Smooth muscle cell (in vitro differentiated cells): ENCODE data around the gene IL6R. TPM values are rescaled to one million over a fixed set of nuclear protein-coding genes. Genes with fewer than 3 reads are reported as not detected.

Experiments used
- DNase-seq: peaks from one replicate; lab custom pipeline; 2025; ENCODE audit not compliant: unreplicated experiment; lab: John Stamatoyannopoulos, UW
- H2AFZ ChIP-seq: fragments of 200-600 bp; sonication (generic); 2 replicates; pipeline ENCODE4 v1.6.0; 2016; ENCODE audit warnings: antibody characterized with exemption, low read depth, mild to moderate bottlenecking
- H3F3A ChIP-seq: fragments of 200-600 bp; sonication (generic); 2 replicates; pipeline ENCODE4 v1.6.0; 2017; ENCODE audit warnings: antibody characterized with exemption, low read depth
- H3K27ac ChIP-seq: fragments of 200-600 bp; sonication (generic); 2 replicates; pipeline ENCODE4 v1.5.1; 2016; ENCODE audit warnings: low read depth, mild to moderate bottlenecking
- H3K27me3 ChIP-seq: fragments of 200-600 bp; sonication (generic); 2 replicates; pipeline ENCODE4 v1.6.1; 2016; ENCODE audit warnings: low read depth, mild to moderate bottlenecking
- H3K36me3 ChIP-seq: fragments of 200-600 bp; sonication (generic); 2 replicates; pipeline ENCODE4 v1.5.1; 2016; ENCODE audit warnings: low read depth
- H3K4me1 ChIP-seq: fragments of 200-600 bp; sonication (generic); 2 replicates; pipeline ENCODE4 v1.5.1; 2016; ENCODE audit warnings: low read depth
- H3K4me2 ChIP-seq: fragments of 200-600 bp; sonication (generic); 2 replicates; pipeline ENCODE4 v1.6.0; 2016; ENCODE audit warnings: mild to moderate bottlenecking
- H3K4me3 ChIP-seq: fragments of 200-600 bp; sonication (generic); 2 replicates; pipeline ENCODE4 v1.5.1; 2016; ENCODE audit warnings: mild to moderate bottlenecking
- H3K79me2 ChIP-seq: fragments of 200-600 bp; sonication (generic); 2 replicates; pipeline ENCODE4 v1.6.0; 2016; ENCODE audit warnings: low read depth, mild to moderate bottlenecking
- H3K9ac ChIP-seq: fragments of 200-600 bp; sonication (generic); 2 replicates; pipeline ENCODE4 v1.6.0; 2016; ENCODE audit warnings: low read depth
- H3K9me3 ChIP-seq: fragments of 200-600 bp; sonication (generic); replicated peaks from 2 replicates; pipeline ENCODE4 v1.5.1; 2016; ENCODE audit warnings: low read depth
- H4K20me1 ChIP-seq: fragments of 200-600 bp; sonication (generic); 2 replicates; pipeline ENCODE4 v1.6.0; 2016; ENCODE audit warnings: low read depth
- WGBS: methylation state at CpG from one replicate; pipeline ENCODE4 v1.1.7; 2016; ENCODE audit warnings: low lambda C conversion rate; 5-methylcytosine and 5-hydroxymethylcytosine counted together
- polyA plus RNA-seq: library from polyadenylated mRNA; unstranded; fragments of >200 nt; fragmentation: Nextera tagmentation; extraction: Ambion mirVana; gene quantifications from 2 replicates; pipeline ENCODE4 v1.2.1, GENCODE V29; 2016
- total RNA-seq: library from RNA; depleted of rRNA; stranded (reverse); fragments of >200 nt; gene quantifications from 2 replicates; pipeline ENCODE4 v1.2.3, GENCODE V29; 2014
- TF ChIP-seq, protein P1 (sequence below): fragments of 200-600 bp; sonication (generic); IDR thresholded peaks from 2 replicates; pipeline ENCODE4 v1.5.1; 2017; ENCODE audit warnings: borderline replicate concordance, mild to moderate bottlenecking, antibody characterized with exemption; ENCODE audit not compliant: insufficient read depth, poor library complexity, severe bottlenecking

Gene IL6R
- total and polyA plus RNA-seq, 2 experiments from 2014 or later = 1.8 to 1.9 TPM

- peaks cover 68% of the 10 kb centered on the region for H3K27me3 ChIP-seq
- H3K36me3 ChIP-seq = no peaks in the 10 kb centered on the region
- peak overlapping the region; percentile 54 for H2AFZ ChIP-seq
Observed at GRCh38 chr1:154501423-154502065, 96.4 kb downstream of the IL6R start.

GRCh38 chr1:154502066-154502743, 97.1 kb downstream of the IL6R start, which contains the start of the genes SHE and TDRD10:
Gene SHE (minus strand): TSS chr1:154502412. CDS start chr1:154502026, 386 bp downstream.
Gene TDRD10 (plus strand): TSS chr1:154502219. CDS start chr1:154506904, 4,685 bp downstream.
- Histone ChIP-seq H3K4me2 (peak within 1 kb of the TSS; percentile 84), H3K4me1 (peaks cover 5% of the 10 kb centered on the region), H3K36me3 (no peaks in the 10 kb centered on the region), H3K27ac (no peak within 1 kb of the TSS), H3K79me2 (no peaks in the 10 kb centered on the region), H4K20me1 (no peaks in the 10 kb centered on the region), H2AFZ (peak within 1 kb of the TSS; percentile 54), H3K4me3 (peak within 1 kb of the TSS; percentile 44), H3K9me3 (no peaks in the 10 kb centered on the region), H3K27me3 (peaks cover 75% of the 10 kb centered on the region), H3F3A (no peaks in the 10 kb centered on the region), H3K9ac (no peak within 1 kb of the TSS)
- WGBS = 9% methylated on average over 46 of the region's 90 CpGs
- TF ChIP-seq, protein P1, sequence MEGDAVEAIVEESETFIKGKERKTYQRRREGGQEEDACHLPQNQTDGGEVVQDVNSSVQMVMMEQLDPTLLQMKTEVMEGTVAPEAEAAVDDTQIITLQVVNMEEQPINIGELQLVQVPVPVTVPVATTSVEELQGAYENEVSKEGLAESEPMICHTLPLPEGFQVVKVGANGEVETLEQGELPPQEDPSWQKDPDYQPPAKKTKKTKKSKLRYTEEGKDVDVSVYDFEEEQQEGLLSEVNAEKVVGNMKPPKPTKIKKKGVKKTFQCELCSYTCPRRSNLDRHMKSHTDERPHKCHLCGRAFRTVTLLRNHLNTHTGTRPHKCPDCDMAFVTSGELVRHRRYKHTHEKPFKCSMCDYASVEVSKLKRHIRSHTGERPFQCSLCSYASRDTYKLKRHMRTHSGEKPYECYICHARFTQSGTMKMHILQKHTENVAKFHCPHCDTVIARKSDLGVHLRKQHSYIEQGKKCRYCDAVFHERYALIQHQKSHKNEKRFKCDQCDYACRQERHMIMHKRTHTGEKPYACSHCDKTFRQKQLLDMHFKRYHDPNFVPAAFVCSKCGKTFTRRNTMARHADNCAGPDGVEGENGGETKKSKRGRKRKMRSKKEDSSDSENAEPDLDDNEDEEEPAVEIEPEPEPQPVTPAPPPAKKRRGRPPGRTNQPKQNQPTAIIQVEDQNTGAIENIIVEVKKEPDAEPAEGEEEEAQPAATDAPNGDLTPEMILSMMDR = no peak
- no peak for DNase-seq

More at GRCh38 chr1:154501423-154502065, 96.4 kb downstream of the IL6R start:
- TF ChIP-seq, protein P1 = no peak
- H3K4me3 ChIP-seq = peak overlapping the region; percentile 44
- no peak for DNase-seq
- no peaks in the 10 kb centered on the region for H3K9me3 ChIP-seq
- WGBS = 6% methylated on average over 54 of the region's 54 CpGs
- no peaks in the 10 kb centered on the region for H4K20me1 ChIP-seq
- no peaks in the 10 kb centered on the region for H3K79me2 ChIP-seq
- H3K9ac ChIP-seq = no peak overlapping the region
- peaks cover 6% of the 10 kb centered on the region for H3F3A ChIP-seq
- peaks cover 8% of the 10 kb centered on the region for H3K4me1 ChIP-seq
- peak overlapping the region; percentile 84 for H3K4me2 ChIP-seq
- no peak overlapping the region for H3K27ac ChIP-seq

DNA sequence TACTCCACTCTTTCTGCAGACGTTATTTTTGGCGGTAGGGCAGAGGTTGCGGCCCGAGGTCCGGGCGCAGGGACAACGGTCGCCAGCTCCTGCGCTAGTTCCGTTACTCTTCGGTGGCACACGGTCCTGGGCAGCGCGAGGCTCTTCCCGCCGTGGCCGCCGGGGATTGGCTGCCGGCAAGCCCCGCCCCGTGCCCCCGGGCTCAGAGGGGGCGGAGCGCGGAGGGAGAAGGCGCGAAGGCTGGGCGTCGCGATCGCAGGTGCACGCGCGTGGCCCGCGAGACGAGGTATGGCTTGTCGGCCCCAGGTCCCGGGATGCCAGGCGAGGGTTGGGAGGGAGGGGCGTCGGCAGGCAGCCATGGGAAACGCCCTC, 97.6 kb downstream of the IL6R start:
- H3K27ac ChIP-seq = no peak overlapping the region
- no peak for DNase-seq
- no peak overlapping the region for H3K9ac ChIP-seq
- no peaks in the 10 kb centered on the region for H3K36me3 ChIP-seq
- H4K20me1 ChIP-seq = no peaks in the 10 kb centered on the region
- H3K79me2 ChIP-seq = no peaks in the 10 kb centered on the region
- TF ChIP-seq, protein P1 = no peak
- H3K4me1 ChIP-seq = peaks cover 5% of the 10 kb centered on the region
- 33% methylated on average over 31 of the region's 43 CpGs for WGBS
- H2AFZ ChIP-seq = no peak overlapping the region
- no peak overlapping the region for H3K4me3 ChIP-seq
- no peak overlapping the region for H3K4me2 ChIP-seq
- H3F3A ChIP-seq = no peaks in the 10 kb centered on the region
- peaks cover 80% of the 10 kb centered on the region for H3K27me3 ChIP-seq
- no peaks in the 10 kb centered on the region for H3K9me3 ChIP-seq

DNA sequence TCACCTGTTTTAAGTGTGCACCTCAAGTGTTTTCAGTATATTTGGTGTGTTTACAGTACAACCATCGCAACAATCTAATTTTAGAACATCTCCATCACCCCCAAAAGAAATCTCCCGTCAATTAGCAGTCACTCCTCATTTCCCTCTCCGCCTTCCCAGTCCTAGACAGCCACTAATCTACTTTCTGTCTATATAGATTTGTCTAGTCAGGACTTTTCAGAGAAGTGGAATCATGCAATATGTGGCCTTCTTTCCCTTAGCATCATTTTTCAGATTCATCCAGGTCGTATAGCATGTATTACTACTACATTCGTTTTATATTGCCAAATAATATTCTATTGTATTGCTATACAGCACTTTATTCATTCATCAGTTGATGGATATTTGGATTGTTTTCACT, 98.8 kb downstream of the IL6R start:
- 89% methylated on average over 5 of the region's 5 CpGs for WGBS
- no peaks in the 10 kb centered on the region for H3K9me3 ChIP-seq

More for the DNA sequence above, 98.8 kb downstream of the IL6R start:
- no peak overlapping the region for H3K9ac ChIP-seq
- H3K36me3 ChIP-seq = no peaks in the 10 kb centered on the region
- H2AFZ ChIP-seq = no peak overlapping the region
- no peak overlapping the region for H3K27ac ChIP-seq
- no peak for DNase-seq
- no peak overlapping the region for H3K4me2 ChIP-seq
- TF ChIP-seq, protein P1 = no peak
- H3F3A ChIP-seq = no peaks in the 10 kb centered on the region
- no peaks in the 10 kb centered on the region for H3K79me2 ChIP-seq
- H3K4me1 ChIP-seq = peaks cover 5% of the 10 kb centered on the region
- H3K27me3 ChIP-seq = peaks cover 87% of the 10 kb centered on the region
- no peaks in the 10 kb centered on the region for H4K20me1 ChIP-seq
- no peak overlapping the region for H3K4me3 ChIP-seq
